HG03457 (cell line): ENCODE data around the gene MAPK12.

Source experiments
- ATAC-seq: cut with Tn5 transposase; IDR thresholded peaks from one replicate; pipeline ENCODE4 v1.9.1; 2021; ENCODE audit warnings: moderate number of reproducible peaks; ENCODE audit not compliant: unreplicated experiment

The MAPK12 gene

DNA sequence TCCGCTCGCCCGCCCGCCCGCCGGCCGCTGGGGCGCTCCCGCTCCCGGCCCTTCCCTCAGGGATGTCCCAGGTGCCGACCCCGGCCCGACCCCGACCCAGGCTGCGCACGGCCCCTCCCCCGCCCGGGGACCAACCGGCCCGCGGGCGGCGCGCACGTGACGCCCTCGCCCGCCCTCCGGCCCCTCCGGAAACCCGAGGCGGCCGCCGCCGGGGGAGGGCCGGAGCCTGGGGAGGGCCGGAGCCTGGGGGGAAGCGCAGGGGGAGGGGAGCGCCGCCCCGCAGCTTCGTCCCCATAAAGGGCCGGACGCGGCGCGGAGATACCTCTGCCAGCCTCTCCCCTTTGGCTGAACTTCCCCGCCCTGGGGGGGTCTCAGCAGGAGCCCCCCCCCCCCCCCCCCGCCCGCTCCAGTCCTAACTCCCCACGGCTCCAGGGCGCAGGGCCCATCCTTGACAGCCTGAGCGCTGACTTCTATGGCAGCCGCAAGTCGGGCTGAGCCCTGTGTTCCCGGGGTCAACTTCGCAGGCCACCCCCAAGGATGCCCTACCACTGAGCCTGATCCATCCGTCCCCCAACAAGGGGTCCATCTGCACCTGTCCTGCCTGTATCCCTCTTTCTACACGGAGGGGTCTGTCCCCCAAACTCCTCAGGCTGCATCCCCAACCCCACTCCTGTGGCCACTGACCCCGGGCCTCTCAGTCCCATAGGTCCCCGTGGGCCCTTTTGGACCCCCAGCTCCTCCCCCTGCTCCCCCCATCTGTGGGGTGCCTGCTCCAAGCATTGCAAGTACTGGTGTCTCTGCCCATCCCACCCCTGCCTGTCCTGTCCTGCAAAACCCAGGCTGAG is at the start of gene MAPK12:
TSS of gene MAPK12 (minus strand) at position 69 of the 845 bp plus-strand sequence. CDS start 174 bp downstream, outside the sequence.
- no peak for ATAC-seq

DNA sequence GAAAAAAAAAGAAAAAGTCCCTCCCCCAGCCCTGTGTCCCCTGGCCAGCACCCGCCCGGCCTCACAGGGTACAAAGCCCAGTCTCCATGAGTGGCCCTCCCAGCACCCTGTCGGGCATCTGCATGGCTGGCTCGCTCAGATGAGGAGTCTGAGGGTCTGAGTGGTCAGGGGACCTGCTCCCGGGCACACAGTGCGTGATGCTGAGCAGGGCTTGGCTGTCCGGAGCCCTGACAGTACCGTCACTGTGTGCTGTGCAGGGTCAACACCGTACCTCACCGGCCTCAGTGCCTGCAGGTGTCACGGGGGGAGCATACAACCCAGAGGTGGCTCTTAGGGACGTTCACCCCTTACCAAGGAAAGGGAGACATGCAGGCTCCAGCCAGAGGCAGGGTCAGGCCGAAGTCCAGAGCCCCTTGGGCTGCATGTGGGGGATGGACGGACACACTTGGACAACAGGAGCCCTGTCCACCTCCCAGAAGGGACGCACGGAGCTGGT is 49.5 kb upstream of the MAPK12 start:
- no peak for ATAC-seq

DNA sequence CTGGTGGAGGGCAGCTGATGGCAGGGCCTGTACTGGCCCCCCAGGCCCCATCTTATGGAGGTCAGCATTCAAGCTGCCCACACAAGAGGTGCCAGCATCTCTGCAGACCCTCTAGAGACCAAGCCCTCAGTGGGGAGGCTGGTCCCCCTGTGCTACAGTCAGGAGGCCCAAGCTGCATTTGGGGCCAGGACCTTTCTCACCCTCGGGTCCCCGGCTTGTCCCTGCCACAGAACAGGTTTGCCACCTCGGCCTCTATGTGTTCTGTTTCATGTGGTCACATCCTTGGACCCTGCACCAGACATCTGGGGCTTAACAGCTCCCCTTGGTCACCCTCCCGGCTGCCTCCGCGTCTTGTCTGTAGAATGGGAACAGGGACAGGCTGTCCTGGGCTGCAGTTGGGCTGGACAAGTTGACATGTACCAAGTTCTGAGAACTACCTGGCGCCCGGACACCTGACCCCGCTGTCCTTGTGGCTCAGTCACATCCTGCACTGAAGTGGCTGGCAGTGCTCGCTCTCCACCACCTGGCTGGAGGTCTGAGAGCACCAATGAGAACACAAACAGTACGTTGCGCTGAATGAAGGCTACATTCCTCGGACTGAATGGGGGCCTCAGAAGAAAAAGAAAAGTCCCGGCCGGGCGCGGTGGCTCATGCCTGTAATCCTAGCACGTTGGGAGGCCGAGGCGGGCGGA is 48.7 kb upstream of the MAPK12 start:
- ATAC-seq = no peak

- ATAC-seq = no peak
These were observed 48.1 kb upstream of the MAPK12 start for GRCh38 chr22:50309601-50309991.

- no peak for ATAC-seq
These were observed 47.6 kb upstream of the MAPK12 start for GRCh38 chr22:50308986-50309600.

GRCh38 chr22:50308597-50308935 is 47.1 kb upstream of the MAPK12 start:
- ATAC-seq = no peak

GRCh38 chr22:50307890-50308596 is 46.6 kb upstream of the MAPK12 start:
- no peak for ATAC-seq

GRCh38 chr22:50306753-50307749 is 45.6 kb upstream of the MAPK12 start, which contains the start of gene PLXNB2:
TSS of gene PLXNB2 (minus strand) at chr22:50307646. CDS start at chr22:50290584, 17,062 bp downstream.
- ATAC-seq = no peak

- no peak for ATAC-seq
These were observed 44.6 kb upstream of the MAPK12 start for GRCh38 chr22:50305923-50306566.

GRCh38 chr22:50305393-50305922 is 44.0 kb upstream of the MAPK12 start:
- no peak for ATAC-seq

DNA sequence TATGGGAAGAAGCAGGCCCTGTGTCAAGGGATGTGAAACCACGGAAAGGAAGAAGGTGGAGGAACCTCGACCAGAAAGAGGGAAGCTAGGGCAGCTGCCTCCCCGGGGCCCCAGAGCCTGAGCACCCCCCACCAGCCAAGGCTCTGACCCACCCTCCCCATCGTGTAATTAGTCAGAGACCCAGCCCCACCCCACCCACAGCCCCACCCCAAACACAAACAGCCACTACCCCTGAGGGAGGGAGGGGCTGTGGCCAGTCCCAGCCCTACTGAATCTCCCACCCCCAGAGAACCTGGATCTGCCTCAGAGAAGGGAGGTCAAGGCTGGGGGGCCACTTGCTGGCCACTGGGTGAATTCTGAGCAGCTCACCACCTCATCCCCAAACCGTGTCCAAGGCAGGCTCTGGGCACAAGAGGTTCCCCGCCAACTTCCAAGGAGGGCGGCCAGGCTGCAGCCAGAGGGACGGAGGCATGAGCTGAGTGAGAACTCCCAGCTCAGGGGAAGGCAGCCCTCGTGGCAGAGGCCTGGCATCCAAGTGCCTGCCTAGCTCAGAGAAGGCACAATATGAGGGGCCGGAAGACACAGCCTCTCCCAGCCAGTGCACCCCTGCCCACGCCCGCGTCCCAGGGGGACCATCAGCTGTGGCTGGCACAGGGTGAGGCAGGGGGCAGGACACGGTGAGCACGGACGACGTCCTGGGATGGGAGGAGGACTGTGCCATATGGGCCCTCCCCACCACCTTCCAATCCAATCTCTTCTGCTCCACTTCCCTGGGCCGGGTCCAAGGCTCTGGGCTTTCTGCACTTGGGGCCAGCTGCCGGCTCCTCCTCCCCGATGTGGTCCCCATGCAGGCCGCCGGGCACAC is 43.3 kb upstream of the MAPK12 start:
- ATAC-seq = no peak

GRCh38 chr22:50303848-50304527 is 42.5 kb upstream of the MAPK12 start:
- ATAC-seq = no peak

GRCh38 chr22:50303515-50303847 is 42.0 kb upstream of the MAPK12 start:
- no peak for ATAC-seq

- ATAC-seq = no peak
These were observed 41.1 kb upstream of the MAPK12 start for GRCh38 chr22:50302564-50302963.

- ATAC-seq = no peak
These were observed 40.6 kb upstream of the MAPK12 start for GRCh38 chr22:50302041-50302541.

DNA sequence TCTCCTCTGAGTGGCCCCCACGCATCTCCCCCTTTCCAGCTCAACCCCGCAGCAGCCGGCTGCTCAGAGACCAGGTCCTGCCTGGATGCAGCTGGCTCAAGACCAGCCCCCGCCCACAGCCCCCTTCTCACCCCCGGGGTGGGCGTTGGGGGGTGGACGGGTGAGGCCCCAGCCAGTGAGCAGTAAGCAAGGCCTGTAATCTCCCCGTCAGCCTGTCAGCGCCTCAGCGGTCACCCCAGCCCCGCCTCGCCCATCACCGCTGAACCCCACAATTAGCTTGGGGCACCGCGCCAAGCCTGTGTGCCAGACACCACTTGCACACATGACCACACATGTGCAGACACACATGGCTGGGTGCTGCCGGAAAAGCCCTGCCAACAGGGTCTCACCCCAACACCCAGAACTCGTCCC is 40.1 kb upstream of the MAPK12 start:
- ATAC-seq = no peak

GRCh38 chr22:50300620-50301257 is 39.3 kb upstream of the MAPK12 start:
- ATAC-seq = no peak
